ENCODE results near the gene MZF1. TPM values are rescaled to one million over a fixed set of nuclear protein-coding genes. Genes with fewer than 3 reads are reported as not detected.

Gene MZF1
- total RNA-seq, 1 experiment from 2014 or later = 25.9 TPM

GRCh38 chr19:58545286-58546018, 27.7 kb downstream of the MZF1 start:
- peak overlapping the region; percentile 92 for H3K27ac ChIP-seq (ENCODE audit: low read length)
- H3K9me3 ChIP-seq (ENCODE audit: control insufficient read depth, insufficient read depth, low read depth, low read length) = no peaks in the 10 kb centered on the region
- peak overlapping the region; percentile 91 to 100 for H3K4me3 ChIP-seq (ENCODE audit: low read depth in 2 of 2, low read length in 2 of 2)
- 0 out of 2 replicates have a peak, but pooled peaks have one; percentile 20 for TF ChIP-seq POLR2AphosphoS5 (IDR thresholded peaks at IDR 0.05; ENCODE audit: low read depth, low read length)
- TF ChIP-seq SIN3A (IDR thresholded peaks at IDR 0.05; ENCODE audit: borderline replicate concordance, insufficient read depth, low read depth, low read length) = no peak
- H3K36me3 ChIP-seq (ENCODE audit: control insufficient read depth, insufficient read depth, low read length) = peaks cover 38% of the 10 kb centered on the region
- H3K27me3 ChIP-seq (ENCODE audit: control insufficient read depth, insufficient read depth, low read length) = peaks cover 4% of the 10 kb centered on the region; the same call in 1 of the 2 replicates
- DNase-seq (ENCODE audit: low read depth, low spot score) (no peak), ATAC-seq (no peak)
- H3K4me1 ChIP-seq (ENCODE audit: control insufficient read depth, insufficient read depth, low read length) = peaks cover 10% of the 10 kb centered on the region
- intact Hi-C loops (cut with micrococcal nuclease; ENCODE audit: unreplicated experiment) = no loop called here
- no TSS peak for BruUV-seq (replicated peaks)
- in situ Hi-C loops (cut with HindIII; ENCODE audit: low pct_unique_long_range_greater_than_20kb, low sequenced_read_pairs) = no loop called here
- ChIA-PET CTCF (no interaction called here), POLR2A (interaction anchor here (0.6 kb wide), 1 partner anchor 29 kb away, joined by 6 read pairs; no protein-coding TSS in a partner anchor)

GRCh38 chr19:58544591-58545285, 28.4 kb downstream of the MZF1 start:
- no TSS peak for BruUV-seq (replicated peaks)

More at GRCh38 chr19:58544591-58545285, 28.4 kb downstream of the MZF1 start:
- DNase-seq (ENCODE audit: low read depth, low spot score) (no peak), ATAC-seq (peak; percentile 61)
- ChIA-PET CTCF (interaction anchor here (0.5 to 1.2 kb wide), 2 partner anchors 25 to 266 kb away, joined by 10 to 11 read pairs; partner anchors contain the start of genes ZBTB45 and ZNF8), POLR2A (interaction anchor here (1.2 kb wide), 2 partner anchors 10 to 31 kb away, joined by 4 to 5 read pairs; partner anchors contain the start of gene CHMP2A)
- Histone ChIP-seq H3K27ac (ENCODE audit: low read length) (peak overlapping the region; percentile 92), H3K36me3 (ENCODE audit: control insufficient read depth, insufficient read depth, low read length) (peaks cover 34% of the 10 kb centered on the region), H3K4me1 (ENCODE audit: control insufficient read depth, insufficient read depth, low read length) (peaks cover 10% of the 10 kb centered on the region), H3K27me3 (ENCODE audit: control insufficient read depth, insufficient read depth, low read length) (peaks cover 4% of the 10 kb centered on the region; the same call in 1 of the 2 replicates), H3K4me3 (ENCODE audit: low read depth in 2 of 2, low read length in 2 of 2) (peak overlapping the region; percentile 91 to 100), H3K9me3 (ENCODE audit: control insufficient read depth, insufficient read depth, low read depth, low read length) (no peaks in the 10 kb centered on the region)
- TF ChIP-seq POLR2AphosphoS5 (IDR thresholded peaks at IDR 0.05; ENCODE audit: low read depth, low read length) = no peak
- TF ChIP-seq, protein P1, sequence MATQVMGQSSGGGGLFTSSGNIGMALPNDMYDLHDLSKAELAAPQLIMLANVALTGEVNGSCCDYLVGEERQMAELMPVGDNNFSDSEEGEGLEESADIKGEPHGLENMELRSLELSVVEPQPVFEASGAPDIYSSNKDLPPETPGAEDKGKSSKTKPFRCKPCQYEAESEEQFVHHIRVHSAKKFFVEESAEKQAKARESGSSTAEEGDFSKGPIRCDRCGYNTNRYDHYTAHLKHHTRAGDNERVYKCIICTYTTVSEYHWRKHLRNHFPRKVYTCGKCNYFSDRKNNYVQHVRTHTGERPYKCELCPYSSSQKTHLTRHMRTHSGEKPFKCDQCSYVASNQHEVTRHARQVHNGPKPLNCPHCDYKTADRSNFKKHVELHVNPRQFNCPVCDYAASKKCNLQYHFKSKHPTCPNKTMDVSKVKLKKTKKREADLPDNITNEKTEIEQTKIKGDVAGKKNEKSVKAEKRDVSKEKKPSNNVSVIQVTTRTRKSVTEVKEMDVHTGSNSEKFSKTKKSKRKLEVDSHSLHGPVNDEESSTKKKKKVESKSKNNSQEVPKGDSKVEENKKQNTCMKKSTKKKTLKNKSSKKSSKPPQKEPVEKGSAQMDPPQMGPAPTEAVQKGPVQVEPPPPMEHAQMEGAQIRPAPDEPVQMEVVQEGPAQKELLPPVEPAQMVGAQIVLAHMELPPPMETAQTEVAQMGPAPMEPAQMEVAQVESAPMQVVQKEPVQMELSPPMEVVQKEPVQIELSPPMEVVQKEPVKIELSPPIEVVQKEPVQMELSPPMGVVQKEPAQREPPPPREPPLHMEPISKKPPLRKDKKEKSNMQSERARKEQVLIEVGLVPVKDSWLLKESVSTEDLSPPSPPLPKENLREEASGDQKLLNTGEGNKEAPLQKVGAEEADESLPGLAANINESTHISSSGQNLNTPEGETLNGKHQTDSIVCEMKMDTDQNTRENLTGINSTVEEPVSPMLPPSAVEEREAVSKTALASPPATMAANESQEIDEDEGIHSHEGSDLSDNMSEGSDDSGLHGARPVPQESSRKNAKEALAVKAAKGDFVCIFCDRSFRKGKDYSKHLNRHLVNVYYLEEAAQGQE (IDR thresholded peaks at IDR 0.05; ENCODE audit: insufficient read depth in 1 of 2, low read depth in 2 of 2, low read length in 1 of 2) = no peak
- no peak; the same call in 1 of the 2 replicates for TF ChIP-seq SIN3A (IDR thresholded peaks at IDR 0.05; ENCODE audit: borderline replicate concordance, insufficient read depth, low read depth, low read length)
- TF ChIP-seq CTCF (IDR thresholded peaks at IDR 0.05) = no peak
- TF ChIP-seq TCF7L2 (IDR thresholded peaks at IDR 0.05; ENCODE audit: low read depth, low read length) = no peak
- in situ Hi-C loops (cut with HindIII; ENCODE audit: low pct_unique_long_range_greater_than_20kb, low sequenced_read_pairs) (no loop called here), intact Hi-C loops (cut with micrococcal nuclease; ENCODE audit: unreplicated experiment) (no loop called here)

Measured in Panc1 (cell line).